Measurements from ENCODE around the gene ACSL6.

Gene ACSL6

GRCh38 chr5:132008961-132009680, 2.3 kb downstream of the ACSL6 start:
- no peak overlapping the region for H3K9ac ChIP-seq (ENCODE audit: low read length)
- H3K4me1 ChIP-seq (ENCODE audit: control insufficient read depth, insufficient read depth, low read length), result peaks cover 3% of the 10 kb centered on the region
- peaks cover 25% of the 10 kb centered on the region for H3K27me3 ChIP-seq (ENCODE audit: control insufficient read depth, insufficient read depth, low read length)
- no peaks in the 10 kb centered on the region for H3K36me3 ChIP-seq (ENCODE audit: control insufficient read depth, insufficient read depth, low read length)
- no peak overlapping the region for H3K27ac ChIP-seq (ENCODE audit: low read depth, low read length)
- no peak overlapping the region for H3K4me3 ChIP-seq (ENCODE audit: low read length)

GRCh38 chr5:132008163-132008473, 3.3 kb downstream of the ACSL6 start:
- Histone ChIP-seq H3K27me3 (ENCODE audit: control insufficient read depth, insufficient read depth, low read length) (peaks cover 22% of the 10 kb centered on the region), H3K36me3 (ENCODE audit: control insufficient read depth, insufficient read depth, low read length) (no peaks in the 10 kb centered on the region), H3K27ac (ENCODE audit: low read depth, low read length) (no peak overlapping the region), H3K9ac (ENCODE audit: low read length) (no peak overlapping the region), H3K4me1 (ENCODE audit: control insufficient read depth, insufficient read depth, low read length) (peaks cover 3% of the 10 kb centered on the region), H3K4me3 (ENCODE audit: low read length) (no peak overlapping the region)

- no peaks in the 10 kb centered on the region for H3K36me3 ChIP-seq (ENCODE audit: control insufficient read depth, insufficient read depth, low read length)
- no peak overlapping the region for H3K9ac ChIP-seq (ENCODE audit: low read length)
- H3K27me3 ChIP-seq (ENCODE audit: control insufficient read depth, insufficient read depth, low read length), result peaks cover 22% of the 10 kb centered on the region
- H3K4me3 ChIP-seq (ENCODE audit: low read length), result no peak overlapping the region
- H3K27ac ChIP-seq (ENCODE audit: low read depth, low read length), result no peak overlapping the region
- peaks cover 3% of the 10 kb centered on the region for H3K4me1 ChIP-seq (ENCODE audit: control insufficient read depth, insufficient read depth, low read length)
These were observed 3.9 kb downstream of the ACSL6 start for GRCh38 chr5:132007399-132008162.

DNA sequence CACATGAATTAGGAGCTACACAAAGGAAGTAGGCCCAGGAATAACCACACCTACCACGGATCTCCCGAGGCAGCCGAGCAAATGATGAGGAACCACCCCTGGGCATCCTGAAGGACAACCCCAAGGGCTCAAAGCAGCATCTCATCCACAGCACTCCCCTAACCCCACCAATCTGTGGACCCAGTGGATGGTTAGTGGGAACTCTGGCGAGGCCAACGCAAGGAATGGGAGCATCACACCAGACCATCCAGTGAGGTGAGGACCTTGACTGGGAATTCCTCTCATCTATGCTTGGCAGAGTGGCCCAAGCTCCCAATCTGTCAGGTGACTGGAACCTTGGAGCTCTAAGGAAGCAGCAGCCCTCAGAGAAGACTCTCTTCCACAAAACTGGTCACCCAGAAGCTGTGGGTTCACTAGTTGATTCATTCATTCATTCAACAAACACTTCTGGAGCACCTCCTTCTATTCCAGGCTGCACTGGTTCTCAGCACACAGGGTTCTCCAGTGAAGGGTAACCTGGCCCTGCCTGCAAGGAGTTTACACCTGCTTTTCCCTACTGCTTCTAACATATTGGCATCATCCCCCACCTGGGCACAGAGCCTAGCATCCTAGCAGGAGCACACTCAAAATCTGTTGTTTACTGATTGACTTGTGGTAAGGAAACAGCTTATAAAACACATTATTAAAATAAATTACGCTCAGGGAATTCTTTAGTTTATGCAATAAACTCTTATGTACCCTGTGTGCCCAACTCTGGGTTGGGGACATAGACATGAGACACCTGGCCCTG, 4.9 kb downstream of the ACSL6 start:
- no peak overlapping the region for H3K27ac ChIP-seq (ENCODE audit: low read depth, low read length)
- H3K9ac ChIP-seq (ENCODE audit: low read length), result no peak overlapping the region
- H3K4me3 ChIP-seq (ENCODE audit: low read length), result no peak overlapping the region
- H3K27me3 ChIP-seq (ENCODE audit: control insufficient read depth, insufficient read depth, low read length), result peaks cover 18% of the 10 kb centered on the region
- H3K36me3 ChIP-seq (ENCODE audit: control insufficient read depth, insufficient read depth, low read length), result no peaks in the 10 kb centered on the region
- H3K4me1 ChIP-seq (ENCODE audit: control insufficient read depth, insufficient read depth, low read length), result peaks cover 3% of the 10 kb centered on the region

- peaks cover 11% of the 10 kb centered on the region for H3K27me3 ChIP-seq (ENCODE audit: control insufficient read depth, insufficient read depth, low read length)
- H3K27ac ChIP-seq (ENCODE audit: low read depth, low read length), result no peak overlapping the region
- no peak overlapping the region for H3K4me3 ChIP-seq (ENCODE audit: low read length)
- H3K4me1 ChIP-seq (ENCODE audit: control insufficient read depth, insufficient read depth, low read length), result no peaks in the 10 kb centered on the region
- H3K36me3 ChIP-seq (ENCODE audit: control insufficient read depth, insufficient read depth, low read length), result no peaks in the 10 kb centered on the region
- H3K9ac ChIP-seq (ENCODE audit: low read length), result no peak overlapping the region
These were observed 5.9 kb downstream of the ACSL6 start for GRCh38 chr5:132005591-132005990.

GRCh38 chr5:132003982-132004381, 7.5 kb downstream of the ACSL6 start:
- H3K27ac ChIP-seq (ENCODE audit: low read depth, low read length), result no peak overlapping the region
- no peaks in the 10 kb centered on the region for H3K4me1 ChIP-seq (ENCODE audit: control insufficient read depth, insufficient read depth, low read length)
- peaks cover under 1% of the 10 kb centered on the region for H3K27me3 ChIP-seq (ENCODE audit: control insufficient read depth, insufficient read depth, low read length)
- no peak overlapping the region for H3K4me3 ChIP-seq (ENCODE audit: low read length)
- H3K9ac ChIP-seq (ENCODE audit: low read length), result no peak overlapping the region
- H3K36me3 ChIP-seq (ENCODE audit: control insufficient read depth, insufficient read depth, low read length), result no peaks in the 10 kb centered on the region

DNA sequence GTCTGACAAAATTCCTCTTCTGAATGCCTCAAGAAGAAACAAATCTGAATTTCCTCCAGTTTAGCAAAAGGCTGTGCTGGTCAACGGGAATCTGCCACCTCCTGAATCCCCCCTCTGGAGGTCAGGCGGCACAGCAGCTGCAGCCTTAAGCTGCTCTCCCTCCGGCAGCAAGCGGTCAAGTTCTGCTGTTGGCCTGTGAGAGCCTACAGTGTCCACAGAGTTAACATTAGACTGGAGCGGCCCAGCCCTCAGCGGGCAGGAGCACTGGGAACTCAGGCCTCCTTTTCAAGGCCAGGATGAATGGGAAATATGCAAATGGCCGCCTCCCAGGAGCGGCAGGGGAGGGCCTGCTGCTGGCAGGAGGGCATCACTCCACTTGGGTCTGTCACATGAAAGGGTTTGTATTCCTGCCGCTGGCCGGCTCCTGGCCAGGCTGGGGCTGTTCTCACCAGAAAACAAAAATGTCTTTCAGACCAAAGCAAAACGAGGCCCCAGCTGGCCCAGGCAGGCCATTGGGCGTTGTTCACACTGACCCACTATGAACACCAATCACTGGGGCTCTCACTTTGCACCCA, 8.2 kb downstream of the ACSL6 start:
- no peaks in the 10 kb centered on the region for H3K27me3 ChIP-seq (ENCODE audit: control insufficient read depth, insufficient read depth, low read length)
- no peak overlapping the region for H3K27ac ChIP-seq (ENCODE audit: low read depth, low read length)
- no peaks in the 10 kb centered on the region for H3K36me3 ChIP-seq (ENCODE audit: control insufficient read depth, insufficient read depth, low read length)
- no peak overlapping the region for H3K4me3 ChIP-seq (ENCODE audit: low read length)
- no peak overlapping the region for H3K9ac ChIP-seq (ENCODE audit: low read length)
- H3K4me1 ChIP-seq (ENCODE audit: control insufficient read depth, insufficient read depth, low read length), result no peaks in the 10 kb centered on the region

DNA sequence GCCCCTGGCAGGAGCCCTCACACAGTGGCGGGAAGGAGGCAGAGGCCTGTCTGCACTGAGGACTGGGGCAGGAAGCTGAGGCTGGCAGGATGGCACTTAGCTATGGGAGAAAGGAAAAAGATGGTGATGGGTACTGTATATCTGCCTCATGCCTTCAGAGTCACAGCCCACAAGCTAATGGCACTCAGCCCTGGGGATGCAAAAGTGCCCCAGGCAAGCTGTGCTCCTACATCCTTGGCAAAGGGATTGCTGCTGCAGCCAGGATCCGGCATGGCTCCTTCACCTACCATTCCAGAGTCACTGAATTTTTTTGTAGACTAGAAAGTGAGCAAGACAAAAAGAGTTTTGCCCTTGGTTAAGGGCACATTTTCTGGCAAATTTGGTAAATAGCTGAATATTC, 8.7 kb downstream of the ACSL6 start:
- Histone ChIP-seq H3K27me3 (ENCODE audit: control insufficient read depth, insufficient read depth, low read length) (no peaks in the 10 kb centered on the region), H3K27ac (ENCODE audit: low read depth, low read length) (no peak overlapping the region), H3K4me1 (ENCODE audit: control insufficient read depth, insufficient read depth, low read length) (no peaks in the 10 kb centered on the region), H3K4me3 (ENCODE audit: low read length) (no peak overlapping the region), H3K9ac (ENCODE audit: low read length) (no peak overlapping the region), H3K36me3 (ENCODE audit: control insufficient read depth, insufficient read depth, low read length) (no peaks in the 10 kb centered on the region)

DNA sequence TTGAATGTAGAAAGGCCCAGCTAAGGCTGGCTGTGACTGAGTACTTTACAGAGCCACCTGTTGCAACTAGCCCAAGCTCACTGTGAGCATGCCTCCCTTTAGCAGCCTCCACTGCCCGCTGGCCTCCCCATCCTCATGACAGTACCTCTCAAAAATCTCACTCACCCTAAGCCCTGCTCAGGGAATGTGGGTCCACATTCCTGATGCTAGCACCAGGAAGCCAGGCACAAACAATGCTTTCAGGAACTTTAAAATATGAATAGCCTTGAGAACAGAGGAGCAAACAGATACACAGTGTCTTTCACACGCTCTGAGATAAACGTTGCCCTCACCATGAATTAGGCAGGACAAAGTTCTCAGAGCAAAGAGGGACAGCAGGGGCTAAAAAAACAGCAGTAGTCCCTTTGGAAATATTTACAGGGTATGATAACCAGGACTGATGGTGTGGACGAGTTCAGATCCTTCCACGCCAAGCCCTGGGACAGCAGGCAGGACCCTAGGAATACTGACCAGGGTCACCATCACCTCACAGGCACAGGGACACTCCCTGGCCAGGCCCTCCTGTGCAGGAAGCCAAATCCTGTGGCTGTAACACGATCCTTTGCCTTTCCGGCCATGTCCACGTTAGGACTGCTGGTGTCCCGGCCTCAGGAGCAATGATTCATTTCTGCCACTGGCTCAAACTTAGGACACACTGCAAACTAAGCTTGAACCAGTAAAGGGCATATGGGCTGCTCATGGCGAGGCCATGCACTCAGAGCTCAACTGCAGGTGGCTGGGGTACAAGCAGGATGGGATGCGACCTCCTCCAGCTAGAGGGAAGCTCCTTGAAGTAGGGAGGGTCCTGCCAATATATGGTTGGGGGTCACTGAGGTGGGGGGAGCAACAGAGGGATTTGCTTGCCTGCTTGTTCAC, 9.6 kb downstream of the ACSL6 start:
- no peaks in the 10 kb centered on the region for H3K36me3 ChIP-seq (ENCODE audit: control insufficient read depth, insufficient read depth, low read length)
- H3K27me3 ChIP-seq (ENCODE audit: control insufficient read depth, insufficient read depth, low read length), result no peaks in the 10 kb centered on the region
- H3K9ac ChIP-seq (ENCODE audit: low read length), result no peak overlapping the region
- no peaks in the 10 kb centered on the region for H3K4me1 ChIP-seq (ENCODE audit: control insufficient read depth, insufficient read depth, low read length)
- no peak overlapping the region for H3K27ac ChIP-seq (ENCODE audit: low read depth, low read length)
- no peak overlapping the region for H3K4me3 ChIP-seq (ENCODE audit: low read length)

GRCh38 chr5:132000677-132001453, 10.6 kb downstream of the ACSL6 start:
- H3K27ac ChIP-seq (ENCODE audit: low read depth, low read length), result no peak overlapping the region

GRCh38 chr5:132000241-132000490, 11.3 kb downstream of the ACSL6 start:
- Histone ChIP-seq H3K27me3 (ENCODE audit: control insufficient read depth, insufficient read depth, low read length) (no peaks in the 10 kb centered on the region), H3K36me3 (ENCODE audit: control insufficient read depth, insufficient read depth, low read length) (no peaks in the 10 kb centered on the region), H3K4me3 (ENCODE audit: low read length) (no peak overlapping the region), H3K9ac (ENCODE audit: low read length) (no peak overlapping the region), H3K27ac (ENCODE audit: low read depth, low read length) (no peak overlapping the region), H3K4me1 (ENCODE audit: control insufficient read depth, insufficient read depth, low read length) (no peaks in the 10 kb centered on the region)

More at GRCh38 chr5:132000677-132001453, 10.6 kb downstream of the ACSL6 start:
- H3K4me1 ChIP-seq (ENCODE audit: control insufficient read depth, insufficient read depth, low read length), result no peaks in the 10 kb centered on the region
- no peaks in the 10 kb centered on the region for H3K36me3 ChIP-seq (ENCODE audit: control insufficient read depth, insufficient read depth, low read length)
- H3K27me3 ChIP-seq (ENCODE audit: control insufficient read depth, insufficient read depth, low read length), result no peaks in the 10 kb centered on the region
- H3K9ac ChIP-seq (ENCODE audit: low read length), result no peak overlapping the region
- no peak overlapping the region for H3K4me3 ChIP-seq (ENCODE audit: low read length)

Measured in rectal smooth muscle tissue (tissue), 1 donor.